Prostate gland (tissue), 2 donors: ENCODE results near the gene ITGA4.

ENCODE experiments used
- POLR2A ChIP-seq: fragments of 450-650 bp; IDR thresholded peaks from one replicate; pipeline ENCODE4 v1.6.1; 2016; ENCODE audit warnings: antibody characterized with exemption, mild to moderate bottlenecking
- POLR2AphosphoS5 ChIP-seq: sonication (generic); formaldehyde crosslinking; IDR thresholded peaks from one replicate; pipeline ENCODE4 v1.6.1; 2017; ENCODE audit warnings: antibody characterized with exemption
- TF ChIP-seq, protein P1 (sequence below), 4 experiments: fragments of 200-600 bp in 2 of 4; fragments of 450-650 bp in 2 of 4; sonication (generic) in 2 of 4; IDR thresholded peaks; 1 replicate in 3 of 4; 2 replicates in 1 of 4; pipeline ENCODE4 v1.5.1; 2016 to 2019; ENCODE audit warnings: antibody characterized with exemption in 4 of 4, mild to moderate bottlenecking in 2 of 4, moderate library complexity in 2 of 4

DNA sequence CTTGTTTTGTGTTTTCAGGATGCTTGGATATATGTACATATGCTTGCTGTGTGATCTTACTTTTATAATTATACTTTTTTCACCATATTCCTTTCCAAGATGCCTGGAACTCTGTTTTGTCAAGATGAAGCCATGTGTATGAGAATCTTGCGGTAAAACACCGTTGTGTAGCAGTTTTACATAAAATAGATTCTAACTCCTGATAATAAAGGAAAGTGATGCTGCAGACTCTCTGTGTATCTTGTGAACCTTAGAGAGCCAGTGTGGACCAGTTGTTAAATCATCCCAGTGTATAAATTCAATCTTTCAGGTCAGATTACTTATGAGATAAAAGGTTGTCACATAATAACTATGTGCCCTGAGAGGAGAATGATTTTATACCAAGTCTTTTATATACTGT lies 12.5 kb upstream of the ITGA4 start:
- no peak for TF ChIP-seq POLR2AphosphoS5
- TF ChIP-seq, protein P1, sequence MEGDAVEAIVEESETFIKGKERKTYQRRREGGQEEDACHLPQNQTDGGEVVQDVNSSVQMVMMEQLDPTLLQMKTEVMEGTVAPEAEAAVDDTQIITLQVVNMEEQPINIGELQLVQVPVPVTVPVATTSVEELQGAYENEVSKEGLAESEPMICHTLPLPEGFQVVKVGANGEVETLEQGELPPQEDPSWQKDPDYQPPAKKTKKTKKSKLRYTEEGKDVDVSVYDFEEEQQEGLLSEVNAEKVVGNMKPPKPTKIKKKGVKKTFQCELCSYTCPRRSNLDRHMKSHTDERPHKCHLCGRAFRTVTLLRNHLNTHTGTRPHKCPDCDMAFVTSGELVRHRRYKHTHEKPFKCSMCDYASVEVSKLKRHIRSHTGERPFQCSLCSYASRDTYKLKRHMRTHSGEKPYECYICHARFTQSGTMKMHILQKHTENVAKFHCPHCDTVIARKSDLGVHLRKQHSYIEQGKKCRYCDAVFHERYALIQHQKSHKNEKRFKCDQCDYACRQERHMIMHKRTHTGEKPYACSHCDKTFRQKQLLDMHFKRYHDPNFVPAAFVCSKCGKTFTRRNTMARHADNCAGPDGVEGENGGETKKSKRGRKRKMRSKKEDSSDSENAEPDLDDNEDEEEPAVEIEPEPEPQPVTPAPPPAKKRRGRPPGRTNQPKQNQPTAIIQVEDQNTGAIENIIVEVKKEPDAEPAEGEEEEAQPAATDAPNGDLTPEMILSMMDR (IDR thresholded peaks at IDR 0.05) = no peak
- TF ChIP-seq POLR2A = no peak
